Activated CD4-positive, alpha-beta T cell treated with anti-CD3 and anti-CD28 coated beads for 24 hours (primary cell): ENCODE measurements around the gene GDE1.

ENCODE experiments used
- DNase-seq, 2 donors: peaks; one replicate each; pipeline ENCODE4 v3.0.0-alpha.2; 2020; ENCODE audit warnings: low read depth in 2 of 2

The GDE1 gene

DNA sequence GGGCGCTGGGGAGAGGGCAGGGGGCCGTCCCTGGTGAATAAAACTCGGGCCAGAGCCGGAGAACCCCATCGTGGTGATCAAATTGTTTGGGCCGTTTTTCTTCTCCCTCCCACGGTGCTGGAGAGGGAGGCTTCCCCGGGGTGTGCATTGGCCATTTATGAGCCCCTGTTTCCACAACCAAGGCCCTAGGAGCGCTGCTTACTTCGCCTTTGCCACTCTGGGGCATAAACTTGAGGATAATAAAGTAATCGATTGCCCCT lies 2.4 kb upstream of the GDE1 start:
- DNase-seq, result no peak

GRCh38 chr16:19523559-19524355 lies 1.9 kb upstream of the GDE1 start, which contains the start of gene CCP110:
Gene CCP110, plus strand, starts transcription at chr16:19523942. Its CDS starts 3,940 bp downstream, at chr16:19527882.
- peak; percentile 90 to 92 for DNase-seq

GRCh38 chr16:19523184-19523558 lies 1.3 kb upstream of the GDE1 start:
- DNase-seq, result no peak

- DNase-seq, result no peak
Observed at GRCh38 chr16:19522760-19523159, 862 bp upstream of the GDE1 start.

DNA sequence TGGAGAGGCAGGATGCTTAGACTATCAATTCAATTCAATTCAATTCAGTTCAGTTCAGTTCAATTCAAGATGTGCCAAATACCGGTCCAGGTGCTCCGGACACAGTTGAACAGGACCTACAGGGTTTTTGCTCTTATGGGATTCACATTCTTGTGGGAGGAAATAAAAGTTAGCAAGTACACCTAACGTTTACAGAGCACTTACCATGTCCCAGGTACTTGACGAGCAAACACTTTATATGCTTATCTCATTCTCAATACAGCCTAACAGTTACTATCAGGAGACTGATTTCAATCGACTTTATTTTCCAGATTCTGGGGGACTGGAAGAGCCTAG lies 467 bp upstream of the GDE1 start:
- DNase-seq, result no peak

DNA sequence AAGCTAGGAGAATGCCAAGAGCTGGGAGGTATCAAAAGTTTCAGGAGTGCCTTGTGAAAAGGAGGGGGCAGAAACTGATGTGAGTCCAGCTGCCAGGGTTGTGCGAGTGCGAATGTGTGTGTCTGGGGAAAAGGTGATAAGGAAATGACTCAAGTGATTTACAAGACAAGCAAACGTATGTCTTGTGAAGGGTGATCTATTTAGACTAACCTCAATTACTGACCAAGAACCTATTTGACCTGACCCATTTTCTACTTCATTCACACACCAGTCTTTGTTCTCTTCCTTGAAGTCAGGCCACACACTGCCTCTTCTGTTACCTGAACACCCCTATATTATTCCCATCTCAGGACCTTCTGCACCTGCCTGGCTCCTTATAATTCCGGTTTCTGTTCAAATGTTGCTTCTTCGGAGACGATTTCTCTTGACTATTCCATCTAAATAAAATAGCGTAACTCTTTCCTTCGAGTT lies 1.0 kb downstream of the GDE1 start:
- DNase-seq, result no peak

DNA sequence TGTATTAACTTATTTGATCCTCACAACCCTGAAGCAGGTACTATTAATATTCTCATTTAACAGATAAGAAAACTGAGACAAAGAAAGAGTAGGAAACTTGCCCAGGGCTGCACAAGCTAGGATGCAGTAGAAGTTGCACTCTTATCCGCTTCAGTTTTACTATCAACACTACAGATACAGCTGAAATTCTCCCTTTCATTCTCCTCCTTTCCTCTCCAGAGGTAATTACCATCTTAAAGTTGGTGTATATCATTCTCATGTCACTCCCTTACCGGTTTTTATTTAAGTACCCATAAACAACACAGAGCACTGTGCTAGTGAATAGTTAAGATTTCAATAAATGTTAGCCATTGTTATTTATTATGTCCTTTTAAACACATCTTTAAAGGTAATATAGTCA lies 3.5 kb downstream of the GDE1 start:
- no peak for DNase-seq

DNA sequence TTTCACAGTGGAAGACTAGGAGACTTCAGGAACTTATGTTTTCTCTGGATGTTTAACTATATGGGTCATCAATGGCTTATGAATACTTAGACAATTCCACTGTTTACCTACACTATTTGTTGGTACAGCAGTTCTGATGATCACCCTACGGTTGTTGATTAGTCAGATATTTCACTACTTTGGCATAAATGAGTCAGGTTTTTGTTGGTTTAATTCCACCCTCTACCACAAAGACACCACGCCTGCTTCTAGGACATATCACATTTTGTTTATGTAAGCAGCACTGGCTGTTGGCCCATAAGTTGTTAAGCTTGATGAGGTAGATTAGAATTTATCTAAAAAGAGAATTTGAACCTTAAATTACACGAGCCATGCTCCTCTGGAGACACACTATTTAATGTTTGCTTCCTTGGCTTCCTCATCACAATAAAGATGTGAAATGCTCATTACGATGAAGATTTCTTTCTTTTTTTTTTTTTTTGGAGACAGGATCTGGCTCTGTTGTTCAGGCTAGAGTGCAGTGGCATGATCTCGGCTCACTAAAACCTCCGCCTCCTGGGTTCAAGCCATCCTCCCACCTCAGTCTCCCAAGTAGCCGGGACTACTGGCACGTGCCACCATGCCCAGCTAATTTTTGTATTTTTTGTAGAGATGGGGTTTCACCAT lies 4.3 kb downstream of the GDE1 start:
- no peak for DNase-seq

- DNase-seq, result no peak
Observed at GRCh38 chr16:19515757-19516156, 6.1 kb downstream of the GDE1 start.

- no peak for DNase-seq
Observed at GRCh38 chr16:19513377-19514053, 8.4 kb downstream of the GDE1 start.

DNA sequence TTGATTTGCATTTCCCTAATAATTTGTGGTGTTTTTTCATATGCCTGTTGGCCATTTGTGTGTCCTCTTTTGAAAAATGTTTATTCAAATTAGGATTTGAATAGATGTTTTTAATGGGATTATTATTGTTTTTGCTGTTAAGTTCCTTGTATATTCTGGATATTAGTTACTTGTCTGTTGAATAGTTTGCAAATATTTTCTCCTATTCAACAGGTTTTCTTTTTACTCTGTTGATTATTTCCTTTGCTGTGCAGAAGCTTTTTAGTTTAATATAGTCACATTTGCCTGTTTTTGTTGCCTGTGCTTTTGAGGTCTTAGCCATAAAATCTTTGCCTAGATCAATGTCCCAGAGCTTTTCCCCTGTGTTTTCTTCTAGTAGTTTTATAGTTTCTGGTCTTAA lies 9.6 kb downstream of the GDE1 start:
- DNase-seq, result no peak

- DNase-seq, result no peak
Observed at GRCh38 chr16:19507867-19508266, 14.0 kb downstream of the GDE1 start.

GRCh38 chr16:19506965-19507364 lies 14.9 kb downstream of the GDE1 start:
- DNase-seq, result no peak

DNA sequence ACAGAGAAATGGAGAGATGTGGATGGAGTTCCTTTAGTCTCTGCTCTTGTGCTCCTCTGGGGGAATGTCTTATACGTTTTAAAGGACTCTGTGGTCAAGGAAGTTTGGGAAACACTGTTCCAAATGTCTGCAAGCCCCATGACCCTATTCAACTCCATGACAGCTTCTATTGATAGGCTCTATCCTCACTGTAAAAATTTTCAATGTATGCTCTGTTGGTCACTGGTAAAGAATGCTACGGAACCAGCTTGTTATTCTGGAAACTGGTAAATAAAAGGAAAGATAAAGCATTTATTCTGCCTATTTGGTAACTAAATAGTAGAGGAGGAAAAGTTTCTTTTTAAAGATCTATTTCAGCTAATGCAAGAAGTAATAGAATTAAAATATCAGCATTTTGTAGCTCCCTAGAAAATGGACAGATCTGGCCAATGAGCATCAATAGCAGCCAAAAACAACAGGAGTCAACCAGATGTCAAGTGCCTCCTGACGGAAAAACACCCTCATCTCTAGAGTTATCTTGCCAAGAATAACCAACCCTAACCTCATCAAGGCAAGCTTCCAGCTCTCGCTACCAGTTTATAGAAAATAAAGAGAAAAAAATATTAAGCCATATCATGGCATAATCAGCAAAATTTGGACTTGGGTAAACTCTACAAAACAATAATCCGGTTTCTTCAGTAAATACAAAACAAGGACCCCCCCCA lies 16.1 kb downstream of the GDE1 start:
- no peak for DNase-seq

GRCh38 chr16:19503461-19504075 lies 18.3 kb downstream of the GDE1 start:
- DNase-seq, result no peak

DNA sequence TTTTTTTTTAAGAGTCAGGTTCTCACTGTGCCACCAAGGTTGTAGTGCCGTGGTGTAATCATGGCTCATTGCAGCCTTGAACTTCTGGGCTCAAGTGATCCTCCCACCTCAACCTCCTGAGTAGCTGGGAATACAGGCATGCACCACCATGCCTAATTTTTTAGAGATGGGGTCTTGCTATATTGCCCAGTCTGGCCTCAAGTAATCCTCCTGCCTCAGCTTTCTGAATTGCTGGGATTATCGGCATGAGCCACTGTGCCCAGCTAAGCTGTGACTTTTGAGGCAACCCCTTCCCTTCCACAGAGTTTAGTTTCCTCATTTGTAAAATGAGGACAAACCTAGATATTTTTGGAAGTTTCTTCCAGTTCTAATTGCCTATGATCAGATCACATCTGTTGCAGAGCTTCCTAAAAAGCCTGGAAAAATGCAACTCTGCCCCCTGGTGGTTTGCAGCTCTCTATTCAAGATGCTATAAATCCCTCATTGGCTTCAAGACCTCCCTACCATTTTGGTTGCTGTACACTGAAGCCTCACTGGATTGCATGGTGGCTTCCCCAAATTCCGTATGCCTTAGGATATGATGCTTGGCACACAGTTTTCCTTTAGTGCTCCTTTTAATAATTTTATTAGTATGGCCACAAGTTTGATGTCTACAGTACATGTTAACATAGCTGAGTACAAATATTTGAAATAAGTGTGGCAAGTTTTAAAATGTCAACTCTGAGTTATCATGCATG lies 19.3 kb downstream of the GDE1 start:
- peak; percentile 52 to 53 for DNase-seq

DNA sequence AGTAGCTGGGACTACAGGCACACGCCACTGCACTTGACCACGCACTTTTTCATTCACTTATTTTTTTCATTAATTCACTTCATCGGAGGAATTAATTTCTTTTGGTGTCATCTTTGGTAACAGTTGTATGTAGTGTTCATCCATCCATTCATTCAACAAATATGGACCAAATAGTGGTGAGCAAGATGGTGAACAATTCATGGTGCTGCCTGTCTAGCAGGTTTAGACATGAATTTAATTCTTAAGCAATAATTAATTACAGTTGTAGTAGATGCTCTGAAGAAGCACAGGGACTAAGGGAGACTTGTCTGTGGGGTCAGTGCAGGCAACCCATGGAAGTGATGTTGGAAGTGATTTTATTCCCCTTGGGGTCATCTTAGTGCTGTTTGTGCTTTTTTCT lies 22.4 kb downstream of the GDE1 start:
- DNase-seq, result no peak

GRCh38 chr16:19499006-19499405 lies 22.9 kb downstream of the GDE1 start:
- DNase-seq, result no peak

DNA sequence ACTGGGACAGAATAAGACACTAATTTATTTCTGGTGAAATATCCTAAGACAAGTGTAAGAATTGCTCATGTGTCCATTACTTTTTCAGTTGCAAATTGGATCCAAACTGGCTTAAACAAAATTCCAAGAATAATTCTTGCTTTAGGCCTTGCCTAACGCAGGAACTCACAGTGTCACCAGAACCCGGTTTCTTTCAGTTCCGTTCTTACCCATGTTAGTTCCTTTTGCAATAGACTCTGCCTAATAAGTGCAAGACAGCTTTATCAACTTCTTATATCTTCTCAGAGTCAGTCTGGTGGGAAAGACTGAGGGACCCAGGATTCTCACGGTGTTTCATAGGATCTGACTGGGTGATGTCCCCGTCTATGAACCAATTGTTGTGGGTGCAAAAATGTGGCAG lies 24.7 kb downstream of the GDE1 start:
- DNase-seq, result no peak

- no peak for DNase-seq
Observed at GRCh38 chr16:19490619-19491018, 31.3 kb downstream of the GDE1 start.

GRCh38 chr16:19488213-19488640 lies 33.7 kb downstream of the GDE1 start:
- no peak for DNase-seq
